RKO (cell line): Measurements from ENCODE around the gene GDI1.

ENCODE experiments used
- DNase-seq: peaks from one replicate; pipeline ENCODE4 v3.0.0-alpha.2; 2016; ENCODE audit warnings: low spot score

GDI1 gene

GRCh38 chrX:154462396-154462795, 25.4 kb downstream of the GDI1 start:
- DNase-seq = no peak

- DNase-seq = no peak
These were observed 26.8 kb downstream of the GDI1 start for GRCh38 chrX:154463611-154464220.

- DNase-seq = no peak
These were observed 27.9 kb downstream of the GDI1 start for GRCh38 chrX:154464806-154465365.

- DNase-seq = no peak
These were observed 28.6 kb downstream of the GDI1 start for GRCh38 chrX:154465601-154466000.

- no peak for DNase-seq
These were observed 29.1 kb downstream of the GDI1 start for GRCh38 chrX:154466036-154466435.

GRCh38 chrX:154466907-154467306, 30.0 kb downstream of the GDI1 start:
- DNase-seq = no peak

- DNase-seq = no peak
These were observed 30.6 kb downstream of the GDI1 start for GRCh38 chrX:154467556-154467955.

GRCh38 chrX:154468217-154468616, 31.3 kb downstream of the GDI1 start:
- DNase-seq = no peak

GRCh38 chrX:154469114-154469513, 32.2 kb downstream of the GDI1 start:
- DNase-seq = no peak

GRCh38 chrX:154469880-154470279, 32.9 kb downstream of the GDI1 start:
- no peak for DNase-seq

- DNase-seq = no peak
These were observed 33.5 kb downstream of the GDI1 start for GRCh38 chrX:154470434-154470833.

GRCh38 chrX:154470914-154471568, 34.1 kb downstream of the GDI1 start:
- no peak for DNase-seq

- DNase-seq = no peak
These were observed 35.1 kb downstream of the GDI1 start for GRCh38 chrX:154471839-154472684.

- no peak for DNase-seq
These were observed 36.0 kb downstream of the GDI1 start for GRCh38 chrX:154472685-154473632.

- no peak for DNase-seq
These were observed 36.7 kb downstream of the GDI1 start for GRCh38 chrX:154473683-154474082.

GRCh38 chrX:154476821-154477220, 39.9 kb downstream of the GDI1 start:
- no peak for DNase-seq

- DNase-seq = no peak
These were observed 41.0 kb downstream of the GDI1 start for GRCh38 chrX:154477891-154478477.

GRCh38 chrX:154478728-154479622, 42.0 kb downstream of the GDI1 start, which contains the start of gene LAGE3:
TSS of gene LAGE3 (minus strand) at chrX:154479281. CDS start at chrX:154478915, 366 bp downstream.
- peak; percentile 85 for DNase-seq

- no peak for DNase-seq
These were observed 44.2 kb downstream of the GDI1 start for GRCh38 chrX:154481195-154481594.
